Measurements from ENCODE around the gene STK4. TPM values are rescaled to one million over a fixed set of nuclear protein-coding genes. Genes with fewer than 3 reads are reported as not detected.

The STK4 gene
- total and polyA plus RNA-seq, 2 of the 8 experiments (the other 6 are each of a cell fraction or from before 2014, with no cell fraction given) = 12.0 to 34.3 TPM

DNA sequence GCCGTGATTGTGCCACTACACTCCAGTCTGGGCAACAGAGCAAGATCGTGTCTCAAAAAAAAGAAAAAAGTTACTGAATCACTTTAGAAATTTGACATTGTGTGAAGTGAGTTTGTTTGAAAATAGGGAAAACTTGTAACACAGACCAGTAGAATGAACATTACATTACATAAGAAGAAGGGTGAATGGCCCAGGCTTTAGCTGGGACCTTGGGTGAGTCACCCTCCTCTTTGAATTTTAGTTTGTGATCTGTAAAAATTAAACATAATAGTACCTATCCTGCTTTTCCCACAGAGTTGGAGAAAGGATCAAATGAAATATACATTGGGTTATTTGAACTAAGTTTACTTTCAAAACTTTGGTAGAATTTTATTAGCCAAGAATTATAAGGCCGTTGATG, 78.3 kb downstream of the STK4 start:
- Histone ChIP-seq H3K79me1 (ENCODE audit: low read depth, low read length) (no peaks in the 10 kb centered on the region; the same call in 1 of the 2 replicates), H4K91ac (replicated peaks; ENCODE audit: insufficient read length, low read length) (no peak overlapping the region), H2AK5ac (ENCODE audit: low read depth, low read length) (no peak overlapping the region), H3K23me2 (ENCODE audit: low read depth, low read length) (no peaks in the 10 kb centered on the region), H3K4me2 (ENCODE audit: insufficient read depth in 1 of 2, low read depth in 2 of 2, low read length in 2 of 2) (no peak overlapping the region), H3K27me3 (replicated peaks in 1 of 4; ENCODE audit: control insufficient read depth in 3 of 4, extremely low read depth in 1 of 4, insufficient read depth in 3 of 4, low read length in 3 of 4) (no peaks in the 10 kb centered on the region), H4K8ac (ENCODE audit: extremely low read depth, insufficient read depth, low read length) (no peak overlapping the region), H3K56ac (replicated peaks; ENCODE audit: insufficient read length, low read depth, low read length) (no peak overlapping the region), H3K9ac (replicated peaks in 1 of 4; ENCODE audit: extremely low read depth in 1 of 4, low read depth in 3 of 4, low read length in 3 of 4) (no peak overlapping the region), H3K36me3 (ENCODE audit: control insufficient read depth in 2 of 4, insufficient read depth in 4 of 4, low read length in 3 of 4) (no peaks in the 10 kb centered on the region; a peak in 2 of 8 replicates), H3K23ac (ENCODE audit: insufficient read length) (no peak overlapping the region), H3K4me3 (ENCODE audit: extremely low read depth in 1 of 4, insufficient read depth in 2 of 4, low read depth in 3 of 4, low read length in 4 of 4) (no peak overlapping the region), H4K20me1 (replicated peaks in 1 of 2; ENCODE audit: control insufficient read depth in 1 of 2, insufficient read depth in 2 of 2, low read length in 2 of 2) (no peaks in the 10 kb centered on the region), H3K27ac (ENCODE audit: low read depth, low read length) (no peak overlapping the region), H3K18ac (ENCODE audit: extremely low read depth, low read length) (no peak overlapping the region), H3K4me1 (replicated peaks in 1 of 4; ENCODE audit: control insufficient read depth in 3 of 4, insufficient read depth in 4 of 4, low read length in 3 of 4) (peaks cover 0 to 14% (median 2%) of the 10 kb centered on the region in 4 experiments; a peak in 3 of 7 replicates), H3K14ac (ENCODE audit: insufficient read length) (no peak overlapping the region), H3K4ac (replicated peaks; ENCODE audit: insufficient read length, low read depth, low read length) (no peak overlapping the region), H2BK5ac (ENCODE audit: low read depth, low read length) (no peak overlapping the region), H4K5ac (ENCODE audit: insufficient read length, low read depth, low read length) (no peak overlapping the region), H3K9me3 (ENCODE audit: insufficient read depth in 2 of 2, low read depth in 1 of 2, low read length in 1 of 2) (no peaks in the 10 kb centered on the region), H3K79me2 (ENCODE audit: control insufficient read depth in 1 of 2, insufficient read depth in 2 of 2, low read length in 2 of 2) (no peaks in the 10 kb centered on the region), H2BK12ac (ENCODE audit: low read depth, low read length) (no peak overlapping the region), H2BK15ac (ENCODE audit: low read length) (no peak overlapping the region), H2AFZ (ENCODE audit: low read length) (no peak overlapping the region), H2BK120ac (replicated peaks; ENCODE audit: low read depth, low read length) (no peak overlapping the region), H2BK20ac (ENCODE audit: low read length) (no peak overlapping the region)
- 89% methylated on average over 3 of the region's 3 CpGs; no CpG with 5 or more reads in 1 of the 2 experiments for WGBS, 2 experiments (ENCODE audit: extremely low coverage in 1 of 2, insufficient coverage in 1 of 2, insufficient read length in 1 of 2, insufficient replicate concordance in 2 of 2, low coverage in 1 of 2, low lambda C conversion rate in 2 of 2, missing lambda C conversion rate in 1 of 2)
- no peak for FAIRE-seq
- POLR2A ChIA-PET (ENCODE audit: partially characterized antibody) = interaction anchor here (0.8 to 2.0 kb wide), 4 partner anchors 24 to 67 kb away, joined by 3 to 5 read pairs (median 3); no protein-coding TSS in a partner anchor
- DNase-seq (ENCODE audit: low read depth in 1 of 2, low spot score in 2 of 2) = no peak
- CTCF ChIA-PET (ENCODE audit: partially characterized antibody) = interaction anchor here (0.6 to 15.3 kb wide), 28 partner anchors 9 to 480 kb away, joined by 3 to 233 read pairs (median 4); partner anchors contain the start of genes KCNS1 and WFDC5
- TF ChIP-seq PHF8 (conservative IDR thresholded peaks at IDR 0.05; ENCODE audit: low read depth, low read length) (no peak), JUN (IDR thresholded peaks at IDR 0.05; ENCODE audit: low read depth, low read length) (no peak), BCL11A (IDR thresholded peaks at IDR 0.05; ENCODE audit: low read depth in 2 of 2, low read length in 2 of 2) (no peak), CHD2 (IDR thresholded peaks at IDR 0.05; ENCODE audit: low read length) (no peak), BACH1 (IDR thresholded peaks at IDR 0.05; ENCODE audit: low read length) (no peak), FOSL1 (IDR thresholded peaks at IDR 0.05; ENCODE audit: insufficient read depth, low read depth, low read length) (no peak), SUZ12 (IDR thresholded peaks at IDR 0.05; ENCODE audit: low read length) (no peak), CTBP2 (IDR thresholded peaks at IDR 0.05; ENCODE audit: borderline replicate concordance, insufficient read depth, insufficient read length, low read length) (no peak), NANOG (IDR thresholded peaks at IDR 0.05; ENCODE audit: insufficient read depth, low read depth, low read length, poor library complexity, severe bottlenecking) (no peak), POLR2AphosphoS5 (IDR thresholded peaks at IDR 0.05; ENCODE audit: low read depth, low read length) (no peak), ASH2L (IDR thresholded peaks at IDR 0.05; ENCODE audit: low read length) (no peak)
- TF ChIP-seq, protein P1, sequence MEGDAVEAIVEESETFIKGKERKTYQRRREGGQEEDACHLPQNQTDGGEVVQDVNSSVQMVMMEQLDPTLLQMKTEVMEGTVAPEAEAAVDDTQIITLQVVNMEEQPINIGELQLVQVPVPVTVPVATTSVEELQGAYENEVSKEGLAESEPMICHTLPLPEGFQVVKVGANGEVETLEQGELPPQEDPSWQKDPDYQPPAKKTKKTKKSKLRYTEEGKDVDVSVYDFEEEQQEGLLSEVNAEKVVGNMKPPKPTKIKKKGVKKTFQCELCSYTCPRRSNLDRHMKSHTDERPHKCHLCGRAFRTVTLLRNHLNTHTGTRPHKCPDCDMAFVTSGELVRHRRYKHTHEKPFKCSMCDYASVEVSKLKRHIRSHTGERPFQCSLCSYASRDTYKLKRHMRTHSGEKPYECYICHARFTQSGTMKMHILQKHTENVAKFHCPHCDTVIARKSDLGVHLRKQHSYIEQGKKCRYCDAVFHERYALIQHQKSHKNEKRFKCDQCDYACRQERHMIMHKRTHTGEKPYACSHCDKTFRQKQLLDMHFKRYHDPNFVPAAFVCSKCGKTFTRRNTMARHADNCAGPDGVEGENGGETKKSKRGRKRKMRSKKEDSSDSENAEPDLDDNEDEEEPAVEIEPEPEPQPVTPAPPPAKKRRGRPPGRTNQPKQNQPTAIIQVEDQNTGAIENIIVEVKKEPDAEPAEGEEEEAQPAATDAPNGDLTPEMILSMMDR (IDR thresholded peaks at IDR 0.05; ENCODE audit: control extremely low read depth in 1 of 3, insufficient read depth in 1 of 3, low read depth in 1 of 3, low read length in 3 of 3) = no peak

All from H1 (cell line).